ENCODE data around the gene DOCK1.
A peak's percentile ranks its signal among the peaks of the same experiment; 100 is the strongest.

Gene DOCK1

GRCh38 chr10:126868371-126868770 is 36.9 kb upstream of the DOCK1 start:
- no peak overlapping the region for H2BK15ac ChIP-seq (ENCODE audit: low read length)
- no peaks in the 10 kb centered on the region for H3K36me3 ChIP-seq (replicated peaks in 1 of 2; ENCODE audit: control insufficient read depth in 2 of 2, insufficient read depth in 2 of 2, low read length in 2 of 2)
- H3K27me3 ChIP-seq (ENCODE audit: control insufficient read depth in 3 of 3, insufficient read depth in 3 of 3, low read depth in 1 of 3, low read length in 3 of 3): no peaks in the 10 kb centered on the region
- H3K27ac ChIP-seq (replicated peaks; ENCODE audit: low read length): no peak overlapping the region
- H3K9me3 ChIP-seq (replicated peaks in 1 of 2; ENCODE audit: control insufficient read depth in 2 of 2, insufficient read depth in 1 of 2, low read depth in 1 of 2, low read length in 2 of 2): no peaks in the 10 kb centered on the region
- H3K14ac ChIP-seq (ENCODE audit: low read length): no peak overlapping the region
- peaks cover 0 to 7% of the 10 kb centered on the region in 2 donors for H3K4me1 ChIP-seq (ENCODE audit: control insufficient read depth in 2 of 2, insufficient read depth in 1 of 2, low read depth in 1 of 2, low read length in 2 of 2)
- H3K23ac ChIP-seq (ENCODE audit: low read depth, low read length, poor library complexity): no peak overlapping the region
- no peak overlapping the region for H3K4me3 ChIP-seq (ENCODE audit: low read length in 2 of 2)
- H3K9ac ChIP-seq (ENCODE audit: low read depth, low read length, poor library complexity): no peak overlapping the region
- no peak overlapping the region for H4K8ac ChIP-seq (ENCODE audit: low read depth, low read length)
- no peak overlapping the region for H3K4me2 ChIP-seq (ENCODE audit: insufficient read depth, low read length, poor library complexity, severe bottlenecking)
- H2BK120ac ChIP-seq (ENCODE audit: low read depth, low read length): no peak overlapping the region
- H2BK12ac ChIP-seq (ENCODE audit: low read length): no peak overlapping the region
- H3K4ac ChIP-seq (ENCODE audit: low read length): no peak overlapping the region
- no peak overlapping the region for H4K91ac ChIP-seq (ENCODE audit: low read depth, low read length, poor library complexity)
- no peak overlapping the region for H3K18ac ChIP-seq (ENCODE audit: low read length)
- DNase-seq (ENCODE audit: low spot score): no peak
- no peak overlapping the region for H2BK5ac ChIP-seq (ENCODE audit: low read length)
- H3K79me1 ChIP-seq (ENCODE audit: low read depth, low read length): no peaks in the 10 kb centered on the region
- no CpG with 5 or more reads among the region's 6 CpGs for WGBS, 2 donors (ENCODE audit: extremely low coverage in 2 of 2, insufficient read length in 2 of 2, insufficient replicate concordance in 1 of 2)
- H2AK5ac ChIP-seq (ENCODE audit: low read depth, low read length): no peak overlapping the region
- no peak overlapping the region for H2AFZ ChIP-seq (ENCODE audit: low read length)

GRCh38 chr10:126872135-126872534 is 33.1 kb upstream of the DOCK1 start:
- Histone ChIP-seq H2BK120ac (ENCODE audit: low read depth, low read length) (no peak overlapping the region), H2BK15ac (ENCODE audit: low read length) (no peak overlapping the region), H3K79me1 (ENCODE audit: low read depth, low read length) (no peaks in the 10 kb centered on the region), H2AFZ (ENCODE audit: low read length) (no peak overlapping the region), H3K27ac (replicated peaks; ENCODE audit: low read length) (no peak overlapping the region), H3K4me2 (ENCODE audit: insufficient read depth, low read length, poor library complexity, severe bottlenecking) (no peak overlapping the region), H3K4me3 (ENCODE audit: low read length in 2 of 2) (no peak overlapping the region), H3K23ac (ENCODE audit: low read depth, low read length, poor library complexity) (no peak overlapping the region), H3K4ac (ENCODE audit: low read length) (no peak overlapping the region), H3K18ac (ENCODE audit: low read length) (no peak overlapping the region), H2AK5ac (ENCODE audit: low read depth, low read length) (no peak overlapping the region), H3K36me3 (replicated peaks in 1 of 2; ENCODE audit: control insufficient read depth in 2 of 2, insufficient read depth in 2 of 2, low read length in 2 of 2) (no peaks in the 10 kb centered on the region), H3K14ac (ENCODE audit: low read length) (no peak overlapping the region), H4K91ac (ENCODE audit: low read depth, low read length, poor library complexity) (no peak overlapping the region), H2BK5ac (ENCODE audit: low read length) (no peak overlapping the region), H2BK12ac (ENCODE audit: low read length) (no peak overlapping the region), H3K9ac (ENCODE audit: low read depth, low read length, poor library complexity) (no peak overlapping the region), H3K4me1 (ENCODE audit: control insufficient read depth in 2 of 2, insufficient read depth in 1 of 2, low read depth in 1 of 2, low read length in 2 of 2) (peaks cover 0 to 12% of the 10 kb centered on the region in 2 donors), H3K27me3 (ENCODE audit: control insufficient read depth in 3 of 3, insufficient read depth in 3 of 3, low read depth in 1 of 3, low read length in 3 of 3) (no peaks in the 10 kb centered on the region), H4K8ac (ENCODE audit: low read depth, low read length) (no peak overlapping the region), H3K9me3 (replicated peaks in 1 of 2; ENCODE audit: control insufficient read depth in 2 of 2, insufficient read depth in 1 of 2, low read depth in 1 of 2, low read length in 2 of 2) (no peaks in the 10 kb centered on the region)
- no CpG with 5 or more reads among the region's 7 CpGs for WGBS, 2 donors (ENCODE audit: extremely low coverage in 2 of 2, insufficient read length in 2 of 2, insufficient replicate concordance in 1 of 2)
- DNase-seq (ENCODE audit: low spot score): no peak

GRCh38 chr10:126872768-126873167 is 32.5 kb upstream of the DOCK1 start:
- Histone ChIP-seq H2BK12ac (ENCODE audit: low read length) (no peak overlapping the region), H4K8ac (ENCODE audit: low read depth, low read length) (no peak overlapping the region), H2AFZ (ENCODE audit: low read length) (no peak overlapping the region), H2BK15ac (ENCODE audit: low read length) (no peak overlapping the region), H3K27me3 (ENCODE audit: control insufficient read depth in 3 of 3, insufficient read depth in 3 of 3, low read depth in 1 of 3, low read length in 3 of 3) (no peaks in the 10 kb centered on the region), H3K27ac (replicated peaks; ENCODE audit: low read length) (peak overlapping the region; percentile 7), H3K9me3 (replicated peaks in 1 of 2; ENCODE audit: control insufficient read depth in 2 of 2, insufficient read depth in 1 of 2, low read depth in 1 of 2, low read length in 2 of 2) (no peaks in the 10 kb centered on the region), H3K14ac (ENCODE audit: low read length) (no peak overlapping the region), H3K18ac (ENCODE audit: low read length) (no peak overlapping the region), H3K79me1 (ENCODE audit: low read depth, low read length) (no peaks in the 10 kb centered on the region), H2BK120ac (ENCODE audit: low read depth, low read length) (no peak overlapping the region), H2AK5ac (ENCODE audit: low read depth, low read length) (no peak overlapping the region), H3K4ac (ENCODE audit: low read length) (no peak overlapping the region), H2BK5ac (ENCODE audit: low read length) (no peak overlapping the region), H3K9ac (ENCODE audit: low read depth, low read length, poor library complexity) (no peak overlapping the region), H3K36me3 (replicated peaks in 1 of 2; ENCODE audit: control insufficient read depth in 2 of 2, insufficient read depth in 2 of 2, low read length in 2 of 2) (no peaks in the 10 kb centered on the region), H3K4me2 (ENCODE audit: insufficient read depth, low read length, poor library complexity, severe bottlenecking) (no peak overlapping the region), H3K4me1 (ENCODE audit: control insufficient read depth in 2 of 2, insufficient read depth in 1 of 2, low read depth in 1 of 2, low read length in 2 of 2) (peaks cover 0 to 12% of the 10 kb centered on the region in 2 donors), H3K23ac (ENCODE audit: low read depth, low read length, poor library complexity) (no peak overlapping the region), H3K4me3 (ENCODE audit: low read length in 2 of 2) (no peak overlapping the region), H4K91ac (ENCODE audit: low read depth, low read length, poor library complexity) (no peak overlapping the region)
- DNase-seq (ENCODE audit: low spot score): peak; percentile 11
- no CpG with 5 or more reads among the region's 3 CpGs for WGBS, 2 donors (ENCODE audit: extremely low coverage in 2 of 2, insufficient read length in 2 of 2, insufficient replicate concordance in 1 of 2)

GRCh38 chr10:126876456-126876855 is 28.8 kb upstream of the DOCK1 start:
- H3K9ac ChIP-seq (ENCODE audit: low read depth, low read length, poor library complexity): no peak overlapping the region
- H4K91ac ChIP-seq (ENCODE audit: low read depth, low read length, poor library complexity): no peak overlapping the region
- H2BK12ac ChIP-seq (ENCODE audit: low read length): no peak overlapping the region
- no peak overlapping the region for H2AK5ac ChIP-seq (ENCODE audit: low read depth, low read length)
- no peak overlapping the region for H2AFZ ChIP-seq (ENCODE audit: low read length)
- no peaks in the 10 kb centered on the region for H3K9me3 ChIP-seq (replicated peaks in 1 of 2; ENCODE audit: control insufficient read depth in 2 of 2, insufficient read depth in 1 of 2, low read depth in 1 of 2, low read length in 2 of 2)
- no peak overlapping the region for H3K27ac ChIP-seq (replicated peaks; ENCODE audit: low read length)
- H3K18ac ChIP-seq (ENCODE audit: low read length): no peak overlapping the region
- no peak overlapping the region for H3K4me2 ChIP-seq (ENCODE audit: insufficient read depth, low read length, poor library complexity, severe bottlenecking)
- peak overlapping the region; percentile 10 for H3K14ac ChIP-seq (ENCODE audit: low read length)
- H3K23ac ChIP-seq (ENCODE audit: low read depth, low read length, poor library complexity): no peak overlapping the region
- no CpG with 5 or more reads among the region's 3 CpGs for WGBS, 2 donors (ENCODE audit: extremely low coverage in 2 of 2, insufficient read length in 2 of 2, insufficient replicate concordance in 1 of 2)
- H2BK5ac ChIP-seq (ENCODE audit: low read length): no peak overlapping the region
- H3K36me3 ChIP-seq (replicated peaks in 1 of 2; ENCODE audit: control insufficient read depth in 2 of 2, insufficient read depth in 2 of 2, low read length in 2 of 2): no peaks in the 10 kb centered on the region
- H2BK15ac ChIP-seq (ENCODE audit: low read length): no peak overlapping the region
- no peak overlapping the region for H3K4me3 ChIP-seq (ENCODE audit: low read length in 2 of 2)
- H3K79me1 ChIP-seq (ENCODE audit: low read depth, low read length): no peaks in the 10 kb centered on the region
- H3K4ac ChIP-seq (ENCODE audit: low read length): no peak overlapping the region
- H2BK120ac ChIP-seq (ENCODE audit: low read depth, low read length): no peak overlapping the region
- H3K4me1 ChIP-seq (ENCODE audit: control insufficient read depth in 2 of 2, insufficient read depth in 1 of 2, low read depth in 1 of 2, low read length in 2 of 2): peaks cover 0 to 12% of the 10 kb centered on the region in 2 donors
- no peak overlapping the region for H4K8ac ChIP-seq (ENCODE audit: low read depth, low read length)
- DNase-seq (ENCODE audit: low spot score): no peak
- no peaks in the 10 kb centered on the region for H3K27me3 ChIP-seq (ENCODE audit: control insufficient read depth in 3 of 3, insufficient read depth in 3 of 3, low read depth in 1 of 3, low read length in 3 of 3)

All from neuronal stem cell (in vitro differentiated cells).